GM18861 (cell line): ENCODE results near the gene TACR2.

Experiments used
- ATAC-seq: cut with Tn5 transposase; IDR thresholded peaks from one replicate; pipeline ENCODE4 v1.9.1; 2021; ENCODE audit not compliant: unreplicated experiment

Gene TACR2

DNA sequence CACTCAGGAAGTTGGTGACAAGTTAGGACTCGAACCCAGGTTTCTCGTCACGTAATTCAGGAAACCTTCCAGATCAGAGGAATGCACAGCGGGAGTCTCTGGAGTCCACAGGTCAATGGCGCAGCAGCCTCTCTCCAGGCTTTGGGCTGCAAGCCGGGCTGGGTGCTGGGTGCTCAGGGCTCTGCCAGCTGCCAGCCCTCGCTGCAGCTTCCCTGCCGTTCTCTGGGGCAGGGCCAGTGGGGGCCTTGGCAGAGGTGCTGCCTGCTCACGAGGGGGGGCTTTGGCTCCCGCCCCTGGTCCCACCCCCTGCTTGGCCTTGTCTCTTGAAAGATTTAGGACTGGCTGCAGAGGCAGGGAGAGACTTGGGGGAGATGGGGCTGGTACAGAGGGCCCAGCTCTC, at the start of gene TACR2:
Gene TACR2, minus strand, starts transcription at position 224 of the 400 bp plus-strand sequence. CDS start 595 bp downstream, outside the sequence.
- no peak for ATAC-seq

DNA sequence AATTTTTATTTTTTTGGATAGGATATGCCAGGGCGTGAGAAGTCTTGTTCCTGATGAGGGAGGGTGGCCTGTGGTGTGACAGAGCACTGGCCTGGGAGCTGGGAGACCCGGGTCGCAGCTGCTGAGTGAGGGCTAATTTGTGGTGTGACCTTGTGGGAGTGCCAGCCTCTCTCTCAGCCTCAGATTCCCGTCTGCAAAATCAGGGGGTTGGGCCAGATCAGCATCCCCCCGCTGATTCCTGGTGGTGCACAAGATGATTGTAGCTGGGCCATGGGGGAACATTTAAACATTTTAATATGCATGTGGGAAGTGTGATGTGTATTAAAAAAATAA, 49.4 kb upstream of the TACR2 start:
- no peak for ATAC-seq

DNA sequence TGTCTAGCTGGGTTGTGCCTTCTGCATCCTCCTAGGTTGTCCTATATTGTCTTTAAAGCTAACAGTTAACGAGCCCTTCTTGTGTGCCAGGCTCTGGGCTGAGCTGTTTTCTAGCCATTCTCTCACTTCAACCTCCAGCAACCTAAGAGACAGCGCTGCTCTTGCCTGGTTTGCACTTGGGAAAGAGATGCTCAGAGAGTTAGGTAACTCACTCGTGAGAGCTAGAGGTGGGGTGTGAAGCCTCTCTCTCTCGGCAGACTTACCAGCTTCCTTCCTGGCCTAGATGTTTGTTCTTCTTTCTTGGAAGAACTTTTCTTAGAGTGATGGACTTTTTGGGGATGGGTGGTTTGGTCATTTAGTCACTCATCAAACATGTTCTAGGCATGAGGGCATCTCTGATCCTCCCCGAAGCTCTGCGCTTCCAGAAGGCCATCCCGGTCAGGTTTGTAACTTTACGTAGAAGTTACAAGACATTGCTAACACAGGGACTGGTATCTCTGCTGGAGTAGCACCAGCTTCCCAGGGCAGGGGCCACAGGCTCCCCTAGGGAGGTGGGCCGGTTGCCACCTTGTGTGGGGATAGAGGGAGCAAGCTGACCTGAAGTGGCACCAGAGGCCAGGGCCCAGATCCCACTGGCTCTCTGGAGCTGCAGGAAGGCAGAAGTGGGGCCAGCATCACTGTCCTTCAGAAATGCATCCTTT, 48.9 kb upstream of the TACR2 start:
- ATAC-seq, result no peak

DNA sequence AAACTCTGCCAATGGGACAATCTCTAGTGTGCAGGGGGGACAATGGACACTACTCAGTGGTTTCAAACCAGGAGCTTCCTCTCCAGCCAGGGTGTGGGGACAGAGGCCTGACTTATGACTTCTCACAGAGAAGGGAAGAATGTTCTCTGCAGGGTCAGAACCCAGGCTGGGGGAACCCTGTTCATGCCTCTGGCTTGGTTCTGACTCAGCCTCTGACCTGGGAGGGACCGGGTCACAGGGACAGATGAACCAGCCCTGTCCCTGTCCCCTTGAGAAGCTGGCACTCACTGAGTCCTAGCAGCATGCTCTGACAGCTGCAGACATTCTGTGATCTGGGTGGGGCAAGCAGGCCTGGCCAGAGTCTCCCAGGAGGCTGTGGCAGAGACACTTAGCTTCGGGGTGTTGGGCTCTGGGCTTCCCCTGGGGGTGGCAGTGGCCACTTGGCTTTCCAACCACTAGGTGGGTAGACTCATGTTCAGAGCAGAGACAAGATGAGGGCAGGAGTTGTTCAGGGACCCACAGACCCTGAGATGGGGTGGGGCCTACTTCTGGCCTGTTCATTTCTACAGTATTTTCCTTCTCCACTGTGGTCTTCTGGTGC, 48.2 kb upstream of the TACR2 start:
- no peak for ATAC-seq

DNA sequence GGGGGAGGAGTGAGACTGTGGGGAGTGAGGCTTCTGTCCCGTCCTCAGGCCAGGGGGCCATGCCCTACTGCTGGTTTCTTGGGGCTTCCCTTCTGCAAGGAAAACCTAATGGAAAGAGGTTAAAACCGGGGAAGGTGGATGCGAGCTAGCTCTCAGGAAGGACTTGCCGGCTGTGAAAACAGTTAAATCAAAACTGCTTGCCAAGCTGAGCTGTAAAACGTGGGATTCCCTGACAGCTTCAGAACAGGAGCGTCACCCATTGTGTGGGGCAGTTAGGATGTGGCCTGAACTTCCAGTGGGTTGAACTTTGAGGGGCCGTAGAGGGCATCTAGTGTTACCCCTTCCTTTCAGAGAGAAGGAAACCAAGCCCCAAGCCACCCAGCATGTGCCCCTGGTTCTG, 47.7 kb upstream of the TACR2 start:
- ATAC-seq, result no peak

DNA sequence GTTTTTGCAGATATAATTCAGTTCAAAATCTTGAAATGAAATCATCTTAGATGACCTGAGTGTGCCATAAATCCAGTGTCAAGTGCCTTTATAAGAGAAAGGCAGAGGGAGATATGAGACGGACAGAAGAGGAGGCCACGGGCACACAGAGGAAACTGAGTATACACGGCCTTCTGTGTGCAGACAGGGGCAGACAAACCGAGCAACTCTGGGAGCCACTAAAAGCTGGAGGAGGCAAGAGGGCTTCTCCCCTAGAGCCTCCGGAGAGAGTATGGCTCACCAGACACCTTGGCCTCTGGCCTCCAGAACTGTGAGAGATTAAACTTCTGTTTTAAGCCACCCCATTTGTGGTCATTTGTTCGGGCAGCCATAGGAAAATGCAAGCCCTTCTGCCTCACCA, 47.2 kb upstream of the TACR2 start:
- ATAC-seq, result no peak

DNA sequence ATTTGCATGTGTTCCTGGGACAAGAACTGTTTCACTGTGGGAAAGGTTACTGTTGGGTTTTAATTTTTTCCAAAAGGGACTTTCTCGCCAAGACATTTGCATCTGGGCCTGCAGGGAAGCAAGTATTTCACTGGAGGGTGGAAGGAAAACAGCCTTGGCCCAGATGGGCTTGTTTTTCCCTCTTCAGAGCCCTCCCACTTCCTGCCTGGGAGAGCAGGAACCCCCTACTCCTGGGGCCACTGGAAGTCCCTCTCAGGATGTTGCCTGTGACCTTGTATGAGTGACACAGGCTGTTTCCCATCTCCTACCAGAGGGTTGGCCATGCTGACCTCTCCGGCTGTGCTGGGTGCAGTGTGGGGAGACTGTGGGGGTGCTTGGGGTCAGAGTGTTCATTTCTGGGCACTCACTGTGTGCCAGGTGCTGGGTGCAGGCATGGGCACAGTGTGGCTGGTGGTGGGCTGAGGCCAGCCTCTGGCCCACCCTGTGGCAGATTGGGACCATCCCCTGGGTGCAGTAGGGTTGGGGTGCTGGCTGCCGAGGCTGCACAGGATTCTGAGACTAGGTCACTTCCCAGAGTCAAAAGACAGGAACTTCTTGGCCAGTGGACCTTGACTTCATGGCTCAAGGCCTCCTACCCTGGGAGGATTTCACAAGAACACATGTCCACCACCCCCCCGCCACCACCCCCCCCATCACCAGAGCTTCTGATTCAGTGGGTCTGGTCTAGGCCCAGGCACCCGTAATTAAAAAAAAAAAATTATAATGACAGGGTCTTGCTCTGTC, 44.7 kb upstream of the TACR2 start:
- ATAC-seq, result no peak

DNA sequence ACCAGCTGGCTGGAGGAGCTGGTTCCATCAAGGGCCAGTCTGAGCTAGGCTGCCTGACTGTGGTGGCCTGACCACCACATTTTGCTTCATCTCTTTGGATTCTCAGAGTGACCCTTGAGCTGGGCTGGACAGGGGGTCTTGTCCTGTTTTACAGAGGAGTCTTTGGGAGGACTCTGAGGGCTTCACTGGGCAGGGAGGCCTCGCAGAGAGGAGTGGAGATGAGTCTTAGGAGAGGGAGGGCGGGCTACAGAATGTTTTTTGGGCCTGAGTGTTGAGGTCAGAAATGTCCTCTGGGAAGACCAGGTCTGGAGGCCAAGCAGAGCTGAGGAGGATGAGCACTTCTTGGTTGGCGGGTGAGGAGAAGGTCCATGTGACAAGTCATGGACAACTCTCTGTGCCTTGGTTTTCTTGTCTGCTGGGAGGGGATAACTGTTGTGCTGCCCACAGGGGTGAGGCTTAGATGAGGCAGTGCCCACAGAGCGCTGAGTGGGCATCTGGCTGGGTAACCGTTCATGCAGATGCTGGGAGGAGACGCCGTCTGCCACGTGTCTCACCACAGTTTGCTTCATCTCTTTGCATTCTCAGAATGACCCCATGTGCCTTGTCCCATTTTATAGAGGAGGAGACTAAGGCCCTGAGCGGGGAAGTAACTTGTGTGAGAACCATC, 44.0 kb upstream of the TACR2 start:
- no peak for ATAC-seq

DNA sequence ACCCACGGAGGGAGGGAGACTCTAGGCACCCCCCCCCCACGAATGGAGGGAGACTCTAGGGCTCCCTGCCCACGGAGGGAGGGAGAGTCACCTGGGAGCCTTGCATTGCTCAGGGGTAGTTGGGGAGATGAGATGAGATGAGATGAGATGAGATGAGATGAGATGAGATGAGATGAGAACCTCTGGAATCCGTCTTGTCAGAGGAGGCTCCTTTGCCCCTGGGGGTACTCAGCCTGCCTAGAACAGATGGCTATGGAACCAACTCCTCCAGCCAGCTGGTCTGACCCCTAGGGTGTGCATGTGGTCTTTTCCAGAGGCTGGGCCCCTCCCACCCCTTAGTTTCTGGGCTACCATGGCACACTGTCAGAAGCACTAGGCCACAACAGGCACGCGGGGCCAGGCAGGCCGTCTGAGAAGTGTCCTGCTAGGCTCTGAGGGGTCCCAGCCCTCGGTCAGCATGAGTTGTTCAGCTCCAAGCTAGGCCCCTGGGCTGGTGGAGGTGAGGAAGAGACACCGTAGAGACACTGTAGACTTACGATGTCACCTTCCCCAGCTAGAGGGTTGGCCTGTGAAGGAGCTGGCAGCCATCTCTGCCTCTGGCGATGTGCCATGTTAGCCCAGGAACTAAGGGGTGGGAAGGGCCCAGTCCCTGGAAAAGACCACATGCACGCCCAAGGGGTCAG, 43.3 kb upstream of the TACR2 start:
- no peak for ATAC-seq

DNA sequence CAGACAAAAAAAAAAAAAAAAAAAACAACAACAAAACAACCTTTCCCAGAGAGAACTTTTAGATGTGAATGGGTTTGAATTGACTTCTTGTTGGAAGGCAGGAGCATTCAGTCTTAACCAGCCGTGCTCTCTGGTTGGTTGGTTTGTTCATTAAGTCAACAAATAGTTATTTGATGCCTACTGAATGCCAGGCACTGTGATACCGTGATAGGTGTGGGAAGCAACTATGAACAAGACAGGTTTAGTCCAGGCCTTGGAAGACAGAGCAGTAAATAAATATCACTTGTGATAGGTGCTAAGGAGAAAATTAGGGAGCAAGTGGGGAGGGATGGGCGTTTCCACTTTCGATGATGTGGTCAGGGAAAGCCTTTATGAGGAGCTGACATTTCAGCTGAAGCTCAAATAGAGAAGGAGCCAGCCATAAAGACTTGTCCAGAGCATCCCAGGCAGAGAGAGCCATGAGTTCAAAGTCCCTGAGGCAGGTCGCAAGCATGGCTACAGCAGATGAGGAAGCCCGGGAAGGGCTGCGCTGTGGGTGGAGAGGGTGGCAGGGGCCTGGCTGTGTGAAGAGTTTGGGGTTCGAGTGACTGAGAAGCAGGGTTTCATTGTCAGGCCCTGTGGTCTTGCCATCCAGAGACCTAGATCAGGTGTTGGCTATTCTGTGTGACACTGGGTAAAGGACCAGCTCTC, 42.5 kb upstream of the TACR2 start:
- no peak for ATAC-seq

DNA sequence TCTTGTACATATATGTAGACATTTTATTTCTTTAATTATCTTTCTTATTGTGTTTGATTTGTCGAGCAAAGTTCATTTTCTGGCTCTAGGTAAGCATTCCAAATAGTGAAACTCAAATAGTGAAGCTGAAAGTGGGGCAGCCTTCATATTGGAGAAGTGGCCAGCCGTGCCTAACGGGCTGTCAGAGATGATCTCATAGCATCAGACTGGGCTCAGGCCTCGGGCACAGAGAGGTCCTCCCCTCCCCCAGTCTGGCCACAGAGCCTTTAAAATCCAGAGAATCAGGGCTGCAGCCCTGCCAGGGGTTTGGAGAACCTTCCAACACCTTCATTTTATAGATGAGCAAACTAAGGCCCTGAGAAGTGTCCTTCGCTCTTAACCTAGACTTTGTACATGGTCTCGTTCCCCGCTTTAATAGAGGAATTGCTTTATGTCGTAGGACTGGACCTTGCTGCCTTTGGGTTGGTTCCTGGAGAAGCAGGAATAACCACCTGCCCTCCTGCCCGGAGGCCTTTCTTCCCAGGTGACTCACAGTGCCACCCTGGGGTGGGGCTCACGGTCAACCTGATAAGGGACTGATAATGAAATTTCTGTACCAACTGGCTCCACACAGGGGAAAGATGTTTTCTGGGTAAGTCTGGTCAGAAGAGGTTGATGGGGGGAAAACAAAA, 41.8 kb upstream of the TACR2 start:
- no peak for ATAC-seq

DNA sequence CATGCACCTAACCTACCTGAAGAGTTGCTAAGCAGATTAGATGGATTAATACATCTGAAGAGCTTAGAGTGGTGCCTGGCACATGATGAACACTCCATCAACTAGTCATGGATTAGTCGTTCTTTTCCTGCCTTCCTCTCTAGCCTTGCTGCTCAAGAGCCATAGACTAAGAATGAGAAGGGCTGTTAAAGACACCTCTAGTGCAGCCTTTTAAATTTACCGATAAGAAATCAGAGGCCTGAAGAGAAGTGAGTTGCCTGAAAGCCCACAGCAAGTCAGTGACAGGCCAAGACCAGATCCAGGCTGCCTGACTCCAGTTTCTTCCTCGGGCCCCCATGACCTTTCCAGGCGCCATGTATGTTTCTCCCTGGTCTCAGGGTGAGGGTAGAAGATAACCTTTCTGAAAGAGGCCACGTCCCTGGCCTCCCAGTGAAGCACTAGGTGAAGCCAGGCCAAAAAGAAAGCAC, 41.1 kb upstream of the TACR2 start:
- ATAC-seq, result no peak

DNA sequence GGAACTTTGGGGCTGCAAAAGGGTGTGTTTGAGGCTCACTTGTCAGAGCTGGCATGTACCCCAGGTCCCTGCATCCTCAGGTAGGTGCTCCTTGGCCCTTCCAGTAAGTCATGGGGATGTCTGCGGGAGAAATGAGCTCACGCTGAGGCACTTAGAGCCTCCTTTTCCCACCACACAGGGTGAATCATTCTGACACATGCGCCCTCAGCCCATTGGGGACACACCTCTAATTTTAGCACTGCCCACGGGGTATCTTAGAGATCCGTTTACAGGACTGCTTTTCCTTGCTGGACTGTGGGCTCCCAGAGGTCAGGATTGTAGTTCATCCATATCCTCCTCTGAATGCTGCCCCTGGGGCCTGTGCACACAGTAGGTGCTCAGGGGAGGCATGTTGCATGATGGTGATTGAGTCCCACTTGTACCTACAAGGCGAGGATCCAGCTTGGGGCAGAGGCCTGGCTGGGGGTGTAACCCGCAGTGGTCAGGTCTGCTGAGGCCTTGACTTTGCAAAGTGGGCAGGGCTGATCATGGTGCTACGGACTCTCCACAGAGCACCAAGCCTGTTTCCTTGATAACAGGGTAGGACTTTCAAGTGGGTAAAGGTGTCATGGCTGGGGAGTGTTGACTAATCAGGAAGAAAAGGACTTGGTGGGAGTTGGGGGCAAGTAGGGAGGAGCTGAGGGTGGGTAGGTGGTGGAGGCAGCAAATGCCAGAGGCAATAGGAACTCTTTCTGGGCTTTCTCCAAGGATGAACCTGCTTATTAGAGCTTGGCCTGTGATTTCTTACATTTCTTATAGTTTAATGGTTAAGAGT, 40.4 kb upstream of the TACR2 start:
- no peak for ATAC-seq

DNA sequence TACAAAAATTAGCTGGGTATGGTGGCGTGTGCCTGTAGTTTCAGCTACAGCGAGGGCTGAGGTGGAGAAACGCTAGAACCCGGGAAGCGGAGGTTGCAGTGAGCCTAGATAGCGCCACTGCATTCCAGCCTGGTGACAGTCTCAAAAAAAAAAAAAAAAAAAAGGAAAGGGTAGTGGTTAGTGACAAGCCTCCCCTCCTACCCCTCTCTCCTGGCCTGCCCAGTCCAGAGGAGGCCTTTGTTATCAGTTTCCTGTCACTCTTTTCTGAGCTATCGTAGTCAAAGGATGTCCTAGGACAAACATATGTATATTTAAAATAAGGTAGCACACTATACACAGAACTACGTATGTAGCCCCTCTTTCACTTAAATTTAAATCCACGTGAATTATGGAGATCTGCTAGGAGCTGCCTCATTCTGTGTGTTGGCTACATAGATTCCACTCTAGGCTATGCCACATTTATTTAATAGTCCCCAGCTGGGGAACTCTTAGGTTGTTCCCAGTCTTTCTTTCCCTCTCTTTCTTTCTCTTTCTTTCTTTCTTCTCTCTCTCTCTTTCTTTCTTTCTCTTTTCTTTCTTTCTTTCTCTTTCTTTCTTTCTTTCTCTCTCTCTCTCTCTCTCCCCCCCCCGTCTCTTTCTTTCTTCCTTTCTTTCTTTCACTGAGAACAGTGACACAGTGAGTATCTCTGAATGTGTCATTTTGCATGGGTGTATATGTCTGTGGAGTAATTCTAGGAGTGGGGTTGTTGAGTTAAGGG, 38.5 kb upstream of the TACR2 start:
- ATAC-seq, result no peak

DNA sequence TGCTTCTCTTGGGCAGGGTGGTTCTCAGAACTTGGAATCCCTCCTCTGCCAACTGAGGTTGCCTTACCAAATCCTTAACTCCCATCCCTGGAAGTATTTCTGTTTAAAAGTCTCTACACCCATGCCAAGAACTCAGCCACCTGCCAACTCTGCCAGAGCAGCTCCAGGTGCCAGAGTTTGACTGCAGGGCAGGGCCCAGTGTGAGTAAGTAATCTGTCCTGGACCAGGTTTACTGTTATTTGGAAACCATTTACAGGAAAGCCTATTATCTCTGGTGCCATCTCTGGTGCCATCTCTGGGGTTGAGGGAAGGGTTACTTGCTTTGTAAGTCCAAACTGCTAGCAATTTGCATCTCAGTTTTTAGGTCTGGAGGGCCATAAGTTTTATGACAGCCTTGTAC, 37.1 kb upstream of the TACR2 start:
- ATAC-seq, result no peak

DNA sequence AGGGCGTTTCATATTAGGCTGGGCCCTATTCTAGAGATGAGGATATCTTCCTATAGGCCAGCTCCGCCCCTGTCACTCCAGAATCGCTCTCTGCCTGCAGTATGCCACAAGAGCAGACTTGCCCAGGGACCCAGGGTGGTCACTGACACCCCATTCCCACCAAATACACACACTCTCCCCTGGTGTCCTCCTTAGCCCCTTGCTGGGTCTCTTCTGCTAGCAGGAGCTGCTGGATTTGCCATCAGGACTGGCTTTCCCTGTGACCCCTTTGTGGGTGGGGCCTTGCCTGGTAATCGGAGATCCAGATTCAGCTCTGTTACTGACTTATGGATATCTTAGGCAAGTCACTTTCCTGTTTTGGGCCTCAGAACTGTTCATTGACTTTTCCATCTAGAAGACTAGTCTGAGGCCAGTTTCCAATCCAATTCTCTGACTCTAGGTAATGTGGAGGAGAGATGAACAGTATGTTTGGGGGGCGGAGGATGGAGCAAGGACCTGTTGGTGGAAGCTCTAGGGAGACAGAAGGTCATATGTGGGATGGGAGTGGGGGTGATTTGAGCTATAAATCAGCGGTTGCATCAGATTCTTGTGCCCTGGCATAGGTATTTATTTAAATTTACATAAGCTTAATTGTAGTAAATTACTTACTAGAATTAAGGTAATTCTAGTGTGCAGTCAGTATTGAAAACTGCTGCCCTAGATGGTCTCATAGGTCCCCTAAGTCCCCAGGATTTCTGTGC, 36.1 kb upstream of the TACR2 start:
- ATAC-seq, result no peak

DNA sequence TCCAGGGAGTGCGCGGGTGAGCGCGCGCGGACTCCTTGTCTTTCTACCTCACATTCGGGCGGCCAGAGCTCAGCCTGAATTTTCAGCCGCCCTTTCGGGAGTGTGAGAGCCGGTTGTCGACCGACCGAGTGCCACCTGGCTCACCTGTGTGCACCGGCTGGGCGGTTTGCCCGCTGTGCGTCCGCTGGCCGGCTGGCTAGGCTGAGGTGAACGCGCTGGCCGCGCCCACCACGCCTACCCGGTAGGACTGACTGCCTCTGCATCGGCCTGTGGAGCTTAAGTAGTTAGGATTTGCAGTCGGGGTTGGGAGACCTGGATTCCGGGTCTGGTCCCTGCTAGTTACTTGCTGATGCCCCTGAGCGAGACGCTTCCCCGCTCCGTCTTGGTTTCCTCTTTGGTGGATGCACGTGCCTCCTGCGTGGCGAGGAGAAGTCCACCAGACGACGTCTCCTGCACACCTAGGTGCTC, 35.1 kb upstream of the TACR2 start:
- ATAC-seq, result no peak
